ENCODE results near the gene MYL5. TPM values are rescaled to one million over a fixed set of nuclear protein-coding genes. Genes with fewer than 3 reads are reported as not detected.
"Not testable (repeated sequence)": the region's sequence is repeated elsewhere in the genome, so short reads cannot be mapped to it uniquely, and the experiment has no call there.

The MYL5 gene
- total RNA-seq, 4 donors from 2014 or later: 8.7 to 19.0 (median 9.4) TPM

DNA sequence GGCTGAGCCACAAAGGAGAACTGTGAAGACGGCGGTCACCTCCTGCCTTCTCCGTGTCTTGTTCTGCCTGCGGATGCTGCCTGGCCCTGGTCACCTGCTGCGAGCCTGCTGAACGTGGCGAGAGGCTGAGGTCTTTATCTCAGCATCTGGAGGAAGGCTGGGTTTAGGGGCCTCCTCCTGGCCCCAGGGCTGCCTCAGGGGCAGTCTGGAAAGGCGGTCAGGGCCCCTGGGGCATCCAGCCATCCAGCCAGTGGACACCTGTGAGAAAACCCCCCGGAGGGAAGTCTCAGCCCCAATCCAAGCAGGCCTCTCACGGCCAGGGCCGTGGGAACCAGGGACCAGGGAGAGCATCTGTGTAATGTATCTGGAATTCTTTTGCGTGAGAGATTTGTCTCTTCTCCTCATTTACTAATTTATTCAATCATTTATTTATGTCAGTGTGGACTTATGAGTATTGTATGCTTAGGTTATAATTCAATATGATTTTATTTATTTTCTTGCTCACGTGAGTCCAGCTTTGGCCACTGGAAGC is 37.6 kb upstream of the MYL5 start:
- TF ChIP-seq, protein P1, sequence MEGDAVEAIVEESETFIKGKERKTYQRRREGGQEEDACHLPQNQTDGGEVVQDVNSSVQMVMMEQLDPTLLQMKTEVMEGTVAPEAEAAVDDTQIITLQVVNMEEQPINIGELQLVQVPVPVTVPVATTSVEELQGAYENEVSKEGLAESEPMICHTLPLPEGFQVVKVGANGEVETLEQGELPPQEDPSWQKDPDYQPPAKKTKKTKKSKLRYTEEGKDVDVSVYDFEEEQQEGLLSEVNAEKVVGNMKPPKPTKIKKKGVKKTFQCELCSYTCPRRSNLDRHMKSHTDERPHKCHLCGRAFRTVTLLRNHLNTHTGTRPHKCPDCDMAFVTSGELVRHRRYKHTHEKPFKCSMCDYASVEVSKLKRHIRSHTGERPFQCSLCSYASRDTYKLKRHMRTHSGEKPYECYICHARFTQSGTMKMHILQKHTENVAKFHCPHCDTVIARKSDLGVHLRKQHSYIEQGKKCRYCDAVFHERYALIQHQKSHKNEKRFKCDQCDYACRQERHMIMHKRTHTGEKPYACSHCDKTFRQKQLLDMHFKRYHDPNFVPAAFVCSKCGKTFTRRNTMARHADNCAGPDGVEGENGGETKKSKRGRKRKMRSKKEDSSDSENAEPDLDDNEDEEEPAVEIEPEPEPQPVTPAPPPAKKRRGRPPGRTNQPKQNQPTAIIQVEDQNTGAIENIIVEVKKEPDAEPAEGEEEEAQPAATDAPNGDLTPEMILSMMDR (IDR thresholded peaks at IDR 0.05): no peak
- ATAC-seq (ENCODE audit: low FRiP score) (no peak), DNase-seq (ENCODE audit: low spot score) (no peak)

DNA sequence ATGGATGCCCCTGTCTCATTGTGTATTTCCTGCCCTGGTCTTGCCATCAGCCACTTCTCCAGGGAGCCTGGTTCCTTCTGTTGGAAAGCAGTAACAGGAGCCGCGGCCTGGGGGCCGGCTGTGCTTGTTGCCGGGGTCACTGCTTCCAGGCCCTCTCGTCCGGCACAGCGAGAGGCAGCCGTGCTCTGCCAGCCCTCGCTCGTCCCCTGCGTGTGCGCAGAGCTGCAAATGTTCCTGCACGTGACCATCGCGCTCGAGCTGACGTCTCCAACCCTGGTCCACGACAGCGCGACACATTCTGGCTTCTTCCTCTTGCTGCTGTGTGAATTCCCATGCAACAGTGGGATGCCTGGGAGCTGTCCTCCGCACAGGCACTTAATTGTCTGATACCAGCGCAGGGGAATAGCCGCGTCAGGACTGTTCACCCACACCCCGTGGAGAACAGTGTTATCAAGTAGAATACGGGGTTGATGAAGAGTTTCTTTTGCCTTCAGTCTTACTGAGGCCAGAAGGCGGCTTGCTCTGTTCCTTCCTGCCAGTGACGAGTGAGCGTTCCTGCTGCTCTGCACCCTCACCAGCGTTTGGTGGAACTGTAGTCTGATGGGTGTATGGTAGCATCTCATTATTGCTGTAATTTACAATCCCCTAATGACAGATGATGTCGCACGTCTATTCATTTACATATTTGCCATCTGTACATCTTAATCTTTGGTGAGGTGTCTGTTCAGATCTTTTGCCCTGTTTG is 36.6 kb upstream of the MYL5 start:
- TF ChIP-seq, protein P1 (IDR thresholded peaks at IDR 0.05): no peak
- no peak for ATAC-seq (ENCODE audit: low FRiP score)
- DNase-seq (ENCODE audit: low spot score): no peak

DNA sequence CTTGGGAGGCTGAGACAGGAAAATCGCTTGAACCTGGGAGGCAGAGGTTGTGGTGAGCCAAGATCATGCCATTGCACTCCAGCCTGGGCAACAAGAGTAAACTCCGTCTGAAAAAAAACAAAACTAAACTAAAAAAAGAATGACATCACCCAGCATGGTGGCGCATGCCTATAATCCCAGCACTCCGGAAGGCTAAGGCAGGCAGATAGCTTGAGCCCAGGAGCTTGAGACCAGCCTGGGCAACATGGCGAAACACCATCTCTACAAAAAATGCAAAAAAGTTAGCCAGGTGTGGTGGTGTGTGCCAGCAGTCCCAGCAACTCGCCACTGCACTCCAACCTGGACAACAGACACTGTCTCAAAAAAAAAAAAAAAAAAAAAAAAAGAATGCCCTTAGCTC is 32.0 kb upstream of the MYL5 start:
- DNase-seq (ENCODE audit: low spot score); ATAC-seq (ENCODE audit: low FRiP score): not testable (repeated sequence)

DNA sequence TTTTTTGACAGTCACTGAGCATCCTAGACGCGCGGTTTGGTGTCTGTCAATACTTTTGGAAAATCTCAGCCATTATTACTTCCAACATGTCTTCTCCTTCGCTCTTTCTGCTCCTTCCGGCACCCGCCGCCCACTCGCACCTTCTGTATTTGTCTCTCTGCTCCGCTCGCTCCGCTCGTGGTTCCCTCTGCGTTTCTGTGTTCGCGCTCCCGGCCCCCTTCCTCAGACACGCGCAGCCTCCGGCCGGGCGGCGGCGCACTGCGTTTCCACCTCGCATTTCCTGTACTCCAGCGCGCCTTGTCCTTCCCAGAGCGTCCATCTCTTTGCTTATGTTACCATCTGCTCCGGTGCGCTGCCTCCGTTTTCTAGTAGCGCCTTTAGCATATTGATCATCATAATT is 27.9 kb upstream of the MYL5 start:
- ATAC-seq (ENCODE audit: low FRiP score): no peak
- DNase-seq (ENCODE audit: low spot score): no peak
- TF ChIP-seq, protein P1 (IDR thresholded peaks at IDR 0.05): no peak

DNA sequence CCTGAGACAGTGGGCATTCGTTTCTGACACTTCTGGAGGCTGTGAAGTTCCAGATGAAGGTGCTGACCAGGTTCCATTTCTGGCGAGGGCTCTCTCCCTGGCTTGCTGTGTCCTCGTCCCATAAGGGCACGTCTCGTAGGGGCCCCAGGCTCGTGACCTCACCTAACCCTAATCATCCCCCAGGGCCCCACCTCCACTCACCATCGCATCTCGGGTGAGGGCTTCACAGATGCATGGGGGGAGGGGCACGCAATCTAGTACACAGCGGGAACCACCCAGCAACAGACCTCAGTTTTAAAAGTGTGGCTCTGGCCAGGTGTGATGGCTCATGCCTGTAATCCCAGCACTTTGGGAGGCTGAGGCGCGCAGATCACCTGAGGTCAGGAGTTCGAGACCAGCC is 26.9 kb upstream of the MYL5 start:
- no peak for DNase-seq (ENCODE audit: low spot score)

DNA sequence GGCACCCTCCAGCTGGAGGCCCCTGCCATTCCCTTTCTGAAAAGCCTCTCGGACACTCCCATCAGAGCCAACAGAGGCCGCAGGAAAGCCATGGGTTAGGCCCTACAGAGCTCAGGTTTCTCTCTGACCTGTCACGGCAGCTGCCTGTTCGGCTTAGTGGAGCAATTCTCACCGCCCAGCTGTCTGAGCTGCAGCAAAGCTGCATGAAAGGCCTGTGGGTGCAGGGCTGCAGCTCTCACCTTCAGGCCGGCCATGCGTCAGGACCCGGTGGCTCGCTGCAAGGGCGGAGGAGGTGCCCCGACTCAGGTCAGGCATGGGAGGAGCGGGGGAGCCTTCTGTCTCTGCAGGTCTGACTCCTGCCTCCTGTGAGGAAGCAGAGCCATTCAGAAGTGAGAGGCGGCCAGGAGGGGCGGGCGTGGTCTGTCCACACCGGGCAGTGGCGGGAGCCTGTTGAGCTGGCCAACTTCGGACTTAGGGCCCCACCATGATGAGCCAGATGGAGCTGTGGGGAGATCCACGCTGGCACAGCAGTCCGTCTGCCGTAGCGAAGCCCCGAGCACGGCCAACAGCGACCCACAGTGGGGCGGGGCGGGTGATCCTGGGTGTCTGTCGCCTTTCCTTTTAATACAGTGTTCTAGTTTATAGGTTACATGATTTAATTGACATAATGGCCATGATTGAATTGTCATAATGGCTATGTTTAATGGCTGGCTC is 25.6 kb upstream of the MYL5 start:
- no peak for ATAC-seq (ENCODE audit: low FRiP score)
- TF ChIP-seq, protein P1 (IDR thresholded peaks at IDR 0.05): no peak
- DNase-seq (ENCODE audit: low spot score): no peak

More for the DNA sequence above, 26.9 kb upstream of the MYL5 start:
- ATAC-seq (ENCODE audit: low FRiP score): no peak
- TF ChIP-seq, protein P1 (IDR thresholded peaks at IDR 0.05): no peak

DNA sequence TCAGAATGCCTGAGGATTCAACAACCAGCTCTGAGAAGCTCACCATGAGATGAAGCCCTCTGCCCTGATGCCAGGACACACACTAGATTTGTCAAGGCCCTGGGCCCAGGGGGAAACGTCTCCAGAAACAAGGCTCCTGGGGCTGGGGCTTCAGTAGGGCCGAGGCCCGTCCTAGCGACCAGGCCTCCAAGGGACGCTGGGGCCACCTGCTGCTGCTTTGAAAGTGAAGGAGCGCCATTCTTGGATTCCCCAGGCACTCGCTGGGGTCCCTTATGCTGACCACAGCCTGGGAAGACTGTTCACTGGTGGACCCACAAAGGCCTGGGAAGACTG is 25.1 kb upstream of the MYL5 start:
- no peak for ATAC-seq (ENCODE audit: low FRiP score)
- no peak for DNase-seq (ENCODE audit: low spot score)
- TF ChIP-seq, protein P1 (IDR thresholded peaks at IDR 0.05): no peak
